Inferior parietal cortex (tissue), 1 donor: Measurements from ENCODE around the gene SDHC.
"Not testable (repeated sequence)": the region's sequence is repeated elsewhere in the genome, so short reads cannot be mapped to it uniquely, and the experiment has no call there.

Source experiments
- DNase-seq: peaks from one replicate; pipeline ENCODE4 v3.0.0-alpha.2; 2016; ENCODE audit errors: extremely low spot score

The SDHC gene

GRCh38 chr1:161382214-161383019 lies 68.2 kb downstream of the SDHC start:
- peak; percentile 74 for DNase-seq

- DNase-seq = no peak
Observed at GRCh38 chr1:161388639-161389038, 74.5 kb downstream of the SDHC start.

- not testable (repeated sequence) for DNase-seq
Observed at GRCh38 chr1:161389158-161389557, 75.0 kb downstream of the SDHC start.

- DNase-seq = peak; percentile 92
Observed at GRCh38 chr1:161389691-161390558, 75.7 kb downstream of the SDHC start.

GRCh38 chr1:161390559-161390858 lies 76.3 kb downstream of the SDHC start:
- DNase-seq = no peak

- not testable (repeated sequence) for DNase-seq
Observed at GRCh38 chr1:161391136-161391535, 77.0 kb downstream of the SDHC start.

GRCh38 chr1:161391611-161392010 lies 77.4 kb downstream of the SDHC start:
- DNase-seq = no peak

GRCh38 chr1:161393151-161393550 lies 79.0 kb downstream of the SDHC start:
- no peak for DNase-seq

- not testable (repeated sequence) for DNase-seq
Observed at GRCh38 chr1:161397038-161397437, 82.9 kb downstream of the SDHC start.

- no peak for DNase-seq
Observed at GRCh38 chr1:161398900-161399256, 84.7 kb downstream of the SDHC start.

GRCh38 chr1:161399257-161399998 lies 85.2 kb downstream of the SDHC start:
- DNase-seq = peak; percentile 94

GRCh38 chr1:161402446-161402845 lies 88.3 kb downstream of the SDHC start:
- DNase-seq = no peak

- no peak for DNase-seq
Observed at GRCh38 chr1:161404051-161404597, 89.9 kb downstream of the SDHC start.

GRCh38 chr1:161406551-161406950 lies 92.4 kb downstream of the SDHC start:
- DNase-seq = not testable (repeated sequence)

- no peak for DNase-seq
Observed at GRCh38 chr1:161407451-161407985, 93.3 kb downstream of the SDHC start.

GRCh38 chr1:161408429-161409052 lies 94.4 kb downstream of the SDHC start:
- DNase-seq = no peak

- not testable (repeated sequence) for DNase-seq
Observed at GRCh38 chr1:161409848-161410635, 95.9 kb downstream of the SDHC start.

- not testable (repeated sequence) for DNase-seq
Observed at GRCh38 chr1:161410636-161410970, 96.4 kb downstream of the SDHC start.
